Suppressor macrophage treated with lipopolysaccharide for 4 hours (primary cell): ENCODE data around the gene GTF2F1.
"Not testable (repeated sequence)": the region's sequence is repeated elsewhere in the genome, so short reads cannot be mapped to it uniquely, and the experiment has no call there.

Source experiments
- DNase-seq: peaks from one replicate; pipeline ENCODE4 v3.0.0-alpha.2; 2020

The GTF2F1 gene

DNA sequence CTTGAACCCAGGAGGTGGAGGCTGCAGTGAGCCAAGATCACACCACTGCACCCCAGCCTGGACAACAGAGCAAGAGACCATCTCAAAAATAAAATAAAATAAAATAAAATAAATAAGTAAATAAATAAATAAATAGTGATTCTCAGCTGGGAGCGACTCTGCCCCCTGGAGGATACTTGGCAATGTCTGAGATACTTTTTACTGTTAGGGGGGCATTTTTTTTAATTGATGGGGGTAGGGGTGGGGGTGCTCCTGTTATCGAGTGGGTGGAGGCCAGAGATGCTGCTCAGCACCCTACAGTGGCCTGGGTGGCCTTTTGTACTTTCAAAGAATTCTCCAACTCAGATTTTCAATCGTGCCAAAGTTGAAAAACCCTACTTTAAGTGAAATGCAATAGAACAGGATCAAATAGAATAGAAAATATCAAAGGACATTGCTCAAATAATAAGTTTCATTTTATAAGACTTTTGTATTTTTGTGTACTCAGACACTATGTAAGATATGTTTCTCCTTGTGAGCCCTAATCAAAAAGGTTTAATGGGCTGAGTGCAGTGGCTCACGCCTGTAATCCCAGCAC lies 38.8 kb downstream of the GTF2F1 start:
- DNase-seq: peak; percentile 20

DNA sequence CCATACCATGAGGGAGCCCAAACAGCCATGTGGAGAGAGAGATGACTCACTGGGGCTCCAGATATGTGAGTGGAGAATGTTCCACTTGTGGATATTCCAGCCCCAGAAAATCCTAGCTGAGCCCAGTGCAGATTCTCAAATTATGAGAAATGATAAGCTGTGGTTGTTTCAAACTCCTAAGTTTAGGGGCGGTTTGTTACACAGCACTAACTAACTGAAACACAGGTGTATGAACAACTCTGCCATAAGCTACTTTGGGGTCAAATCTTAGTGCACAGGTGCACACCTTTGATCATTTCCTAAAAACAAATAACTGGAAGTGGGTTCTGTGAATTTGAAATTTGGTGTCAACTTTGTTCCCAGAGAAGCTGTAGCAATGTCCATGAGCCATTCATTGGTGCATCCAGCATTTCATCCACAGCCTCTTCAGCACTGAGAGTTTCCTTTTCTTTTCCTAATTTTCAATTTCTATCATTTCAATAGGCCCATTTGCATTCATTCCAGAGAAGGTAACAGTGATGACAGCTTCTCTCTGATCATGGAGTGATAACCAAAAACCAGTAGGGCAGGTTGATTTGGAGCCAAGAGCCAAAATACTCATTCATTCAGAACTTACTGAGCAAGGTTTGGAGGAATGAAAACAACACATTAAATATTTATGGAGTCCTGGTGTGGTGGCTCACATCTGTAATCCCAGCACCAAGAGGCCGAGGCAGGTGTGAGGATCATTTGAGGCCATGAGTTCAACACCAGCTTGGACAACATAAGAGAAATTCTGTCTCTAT lies 40.4 kb downstream of the GTF2F1 start:
- DNase-seq: no peak

DNA sequence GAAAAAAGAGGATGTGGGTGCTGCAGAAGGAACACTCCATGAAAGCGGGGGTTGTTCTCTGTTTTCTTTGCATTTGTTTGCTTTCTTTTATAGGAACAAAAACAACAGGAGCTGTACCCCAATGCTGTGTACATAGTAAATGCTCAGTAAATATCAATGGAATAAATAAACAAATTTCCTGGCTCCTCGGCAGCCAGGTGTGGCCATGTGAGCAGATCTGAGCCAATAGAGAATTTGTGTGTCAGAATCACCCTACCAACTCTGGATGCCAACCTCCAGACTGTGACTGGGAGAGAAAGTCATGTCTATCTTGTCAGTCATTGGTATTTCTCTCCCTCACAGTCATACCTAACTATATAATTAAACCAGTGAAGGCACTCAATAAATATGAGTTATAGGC lies 42.3 kb downstream of the GTF2F1 start:
- no peak for DNase-seq

DNA sequence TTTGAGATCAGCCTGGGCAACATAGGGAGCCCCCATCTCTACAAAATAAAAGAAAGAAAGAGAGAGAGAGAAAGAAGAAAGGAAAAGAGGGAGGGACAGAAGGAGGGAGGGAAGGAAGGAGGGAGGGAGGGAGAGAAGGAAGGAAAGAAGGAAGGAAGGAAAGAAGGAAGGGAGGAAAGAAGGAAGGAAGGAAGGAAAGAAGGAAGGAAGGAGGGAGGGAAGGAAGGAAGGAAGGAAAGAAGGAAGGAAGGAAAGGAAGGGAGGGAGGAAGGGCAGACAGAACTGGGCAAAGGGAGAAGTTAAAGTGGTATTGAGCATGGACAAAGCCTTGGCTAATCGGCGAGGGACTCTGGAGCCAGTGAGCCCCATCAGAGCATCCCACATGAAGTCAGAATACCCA lies 43.7 kb downstream of the GTF2F1 start:
- DNase-seq: not testable (repeated sequence)

DNA sequence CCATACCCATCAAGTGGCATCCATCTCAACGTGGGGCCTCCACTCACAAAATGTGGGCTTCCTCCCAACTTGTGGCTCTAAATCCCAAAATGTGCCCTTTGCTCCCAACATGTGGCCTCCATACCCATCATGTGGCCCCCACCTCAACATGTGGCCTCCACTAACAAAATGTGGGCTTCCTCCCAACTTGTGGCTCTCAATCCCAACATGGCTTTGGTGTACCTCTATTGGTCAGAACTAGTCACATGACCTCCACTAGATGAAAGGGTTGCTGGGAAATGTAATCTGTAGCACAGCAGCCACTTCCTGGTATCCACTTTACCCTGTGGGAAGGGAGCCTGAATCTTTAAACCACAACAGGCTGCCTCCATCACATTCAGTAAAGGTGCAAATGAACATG lies 49.5 kb downstream of the GTF2F1 start:
- no peak for DNase-seq

DNA sequence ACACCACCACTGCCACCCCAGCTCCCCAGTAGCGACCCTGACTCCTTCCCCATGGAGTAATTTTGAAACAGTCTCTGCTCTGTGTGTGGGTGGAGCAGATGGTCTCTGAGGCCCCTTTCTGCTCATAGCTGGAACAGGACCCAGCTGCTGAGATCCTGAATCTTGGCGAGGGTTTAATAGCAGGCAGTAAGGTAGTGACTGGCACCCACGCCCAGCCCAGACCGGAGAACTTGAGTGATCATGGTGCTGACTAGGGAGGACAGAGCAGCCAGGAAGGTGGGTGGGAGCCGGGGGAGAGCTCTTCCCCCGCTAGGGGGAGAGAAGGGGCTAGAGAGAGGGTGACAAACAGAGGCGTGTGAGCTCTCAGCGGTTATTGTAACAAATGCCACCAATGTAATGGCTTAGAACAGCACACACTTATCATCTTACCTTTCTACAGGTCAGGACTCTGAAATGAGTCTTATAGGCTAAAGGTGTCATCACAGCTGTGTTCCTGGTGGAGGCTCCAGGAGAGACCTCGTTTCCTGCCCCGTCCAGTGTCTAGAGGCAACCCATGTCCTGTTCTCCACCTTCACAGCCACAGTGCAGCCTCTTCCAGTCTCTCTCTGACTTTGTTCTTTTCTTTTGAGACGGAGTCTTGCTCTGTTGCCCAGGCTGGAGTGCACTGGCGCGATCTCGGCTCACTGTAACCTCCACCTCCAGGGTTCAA lies 52.3 kb downstream of the GTF2F1 start:
- DNase-seq: no peak

DNA sequence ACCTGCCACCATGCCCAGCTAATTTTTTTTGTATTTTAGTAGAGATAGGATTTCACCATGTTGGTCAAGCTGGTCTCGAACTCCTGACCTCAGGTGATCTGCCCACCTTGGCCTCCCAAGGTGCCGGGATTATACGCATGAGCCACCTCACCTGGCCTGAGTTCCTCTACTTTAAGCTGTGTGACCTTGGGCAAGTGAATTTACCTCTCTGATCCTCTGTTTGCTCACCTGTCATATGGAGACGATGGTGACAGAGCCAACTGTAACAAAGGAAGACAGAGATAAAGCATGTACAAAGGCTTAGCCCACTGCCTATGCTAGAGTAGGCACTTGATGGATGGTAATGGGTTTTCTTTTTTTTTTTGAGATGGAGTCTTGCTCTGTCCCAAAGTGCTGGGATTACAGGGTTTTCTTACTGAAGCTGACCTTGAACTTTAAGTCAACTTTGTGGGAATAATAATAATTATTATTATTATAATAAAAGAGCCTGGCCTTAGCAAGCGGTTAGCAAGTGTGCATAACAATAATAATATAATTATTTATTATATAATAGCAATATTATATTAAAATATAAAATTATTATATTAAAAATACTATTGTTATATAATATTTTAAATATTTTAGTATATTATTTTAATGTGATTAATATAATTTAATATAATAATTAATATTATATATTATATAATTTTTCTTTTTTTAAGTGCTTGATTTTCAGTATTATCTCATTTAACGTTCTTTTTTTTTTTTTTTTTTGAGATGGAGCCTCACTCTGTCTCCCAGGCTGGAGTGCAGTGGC lies 58.3 kb downstream of the GTF2F1 start:
- no peak for DNase-seq

DNA sequence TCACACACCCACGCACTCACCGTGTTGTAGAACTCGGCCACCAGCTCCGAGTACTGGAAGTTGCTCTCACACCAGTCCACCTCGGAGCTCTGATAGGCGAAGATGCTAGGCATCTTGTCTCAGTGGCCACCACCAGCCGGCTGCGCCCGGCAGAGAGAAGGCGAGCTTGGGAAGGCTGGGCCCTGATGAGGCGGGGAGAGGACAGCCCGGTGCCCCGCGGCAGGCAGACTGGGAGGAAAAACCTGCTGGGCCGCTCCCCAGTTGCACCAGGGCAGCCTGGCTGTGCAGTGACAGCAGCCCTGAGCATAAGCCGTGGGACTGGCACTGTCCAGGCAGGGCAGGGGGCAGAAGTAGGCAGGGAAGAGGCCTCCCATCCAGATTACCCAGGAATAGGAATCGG lies 59.5 kb downstream of the GTF2F1 start, which contains the start of gene ACER1:
Gene ACER1 (minus strand): TSS at position 174 of the 400 bp plus-strand sequence. CDS start 61 bp downstream, at position 113.
- no peak for DNase-seq
